Nephron progenitor cell (in vitro differentiated cells): ENCODE results near the gene FTO.
A peak's percentile ranks its signal among the peaks of the same experiment; 100 is the strongest.

ENCODE experiments used
- DNase-seq: peaks from one replicate; pipeline ENCODE4 v3.0.0; 2021
- H3K27ac Mint-ChIP-seq: 2 replicates; pipeline ENCODE4 v1.8.0; 2021; ENCODE audit warnings: mild to moderate bottlenecking, moderate library complexity, mixed read lengths
- H3K27me3 Mint-ChIP-seq: 2 replicates; pipeline ENCODE4 v1.8.0; 2021; ENCODE audit warnings: mild to moderate bottlenecking, low read depth, mixed read lengths; ENCODE audit not compliant: poor library complexity
- H3K36me3 Mint-ChIP-seq: 2 replicates; pipeline ENCODE4 v1.8.0; 2021; ENCODE audit warnings: low read depth, mixed read lengths
- H3K4me1 Mint-ChIP-seq: 2 replicates; pipeline ENCODE4 v1.8.0; 2021; ENCODE audit warnings: mixed read lengths
- H3K4me3 Mint-ChIP-seq: 2 replicates; pipeline ENCODE4 v1.8.0; 2021; ENCODE audit warnings: mild to moderate bottlenecking, moderate library complexity, mixed read lengths
- H3K9me3 Mint-ChIP-seq: 2 replicates; pipeline ENCODE4 v1.8.0; 2021; ENCODE audit warnings: mild to moderate bottlenecking, moderate library complexity, mixed read lengths
- TF ChIP-seq, protein P1 (sequence below): fragments of 200-600 bp; sonication (generic); IDR thresholded peaks from 2 replicates; pipeline ENCODE4 v1.5.0; 2021; ENCODE audit warnings: antibody characterized with exemption

FTO gene

GRCh38 chr16:54191592-54191991, 487.6 kb downstream of the FTO start:
- Mint-ChIP-seq H3K36me3 (no peaks in the 10 kb centered on the region), H3K27me3 (peaks cover 49% of the 10 kb centered on the region), H3K4me1 (peaks cover 26% of the 10 kb centered on the region), H3K9me3 (peaks cover 3% of the 10 kb centered on the region), H3K27ac (no peak overlapping the region), H3K4me3 (no peak overlapping the region)
- TF ChIP-seq, protein P1, sequence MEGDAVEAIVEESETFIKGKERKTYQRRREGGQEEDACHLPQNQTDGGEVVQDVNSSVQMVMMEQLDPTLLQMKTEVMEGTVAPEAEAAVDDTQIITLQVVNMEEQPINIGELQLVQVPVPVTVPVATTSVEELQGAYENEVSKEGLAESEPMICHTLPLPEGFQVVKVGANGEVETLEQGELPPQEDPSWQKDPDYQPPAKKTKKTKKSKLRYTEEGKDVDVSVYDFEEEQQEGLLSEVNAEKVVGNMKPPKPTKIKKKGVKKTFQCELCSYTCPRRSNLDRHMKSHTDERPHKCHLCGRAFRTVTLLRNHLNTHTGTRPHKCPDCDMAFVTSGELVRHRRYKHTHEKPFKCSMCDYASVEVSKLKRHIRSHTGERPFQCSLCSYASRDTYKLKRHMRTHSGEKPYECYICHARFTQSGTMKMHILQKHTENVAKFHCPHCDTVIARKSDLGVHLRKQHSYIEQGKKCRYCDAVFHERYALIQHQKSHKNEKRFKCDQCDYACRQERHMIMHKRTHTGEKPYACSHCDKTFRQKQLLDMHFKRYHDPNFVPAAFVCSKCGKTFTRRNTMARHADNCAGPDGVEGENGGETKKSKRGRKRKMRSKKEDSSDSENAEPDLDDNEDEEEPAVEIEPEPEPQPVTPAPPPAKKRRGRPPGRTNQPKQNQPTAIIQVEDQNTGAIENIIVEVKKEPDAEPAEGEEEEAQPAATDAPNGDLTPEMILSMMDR = no peak
- no peak for DNase-seq

- no peak overlapping the region for H3K4me3 Mint-ChIP-seq
- TF ChIP-seq, protein P1 = no peak
- no peak for DNase-seq
- H3K27me3 Mint-ChIP-seq = peaks cover 36% of the 10 kb centered on the region
- peaks cover 3% of the 10 kb centered on the region for H3K9me3 Mint-ChIP-seq
- H3K27ac Mint-ChIP-seq = no peak overlapping the region
- no peaks in the 10 kb centered on the region for H3K36me3 Mint-ChIP-seq
- peaks cover 27% of the 10 kb centered on the region for H3K4me1 Mint-ChIP-seq
Measured at GRCh38 chr16:54193013-54193664, 489.2 kb downstream of the FTO start.

GRCh38 chr16:54193665-54194333, 489.8 kb downstream of the FTO start:
- peak overlapping the region; percentile 71 for H3K27ac Mint-ChIP-seq
- peaks cover 30% of the 10 kb centered on the region for H3K27me3 Mint-ChIP-seq
- TF ChIP-seq, protein P1 = peak; percentile 94

GRCh38 chr16:54194334-54194743, 490.4 kb downstream of the FTO start:
- TF ChIP-seq, protein P1 = no peak
- H3K4me1 Mint-ChIP-seq = peaks cover 34% of the 10 kb centered on the region
- DNase-seq = peak; percentile 26
- peaks cover 3% of the 10 kb centered on the region for H3K9me3 Mint-ChIP-seq
- no peak overlapping the region for H3K4me3 Mint-ChIP-seq
- no peak overlapping the region for H3K27ac Mint-ChIP-seq
- peaks cover 29% of the 10 kb centered on the region for H3K27me3 Mint-ChIP-seq
- H3K36me3 Mint-ChIP-seq = no peaks in the 10 kb centered on the region

More at GRCh38 chr16:54193665-54194333, 489.8 kb downstream of the FTO start:
- H3K36me3 Mint-ChIP-seq = no peaks in the 10 kb centered on the region
- H3K4me1 Mint-ChIP-seq = peaks cover 29% of the 10 kb centered on the region
- DNase-seq = peak; percentile 81
- peaks cover 3% of the 10 kb centered on the region for H3K9me3 Mint-ChIP-seq
- H3K4me3 Mint-ChIP-seq = peak overlapping the region; percentile 58

DNA sequence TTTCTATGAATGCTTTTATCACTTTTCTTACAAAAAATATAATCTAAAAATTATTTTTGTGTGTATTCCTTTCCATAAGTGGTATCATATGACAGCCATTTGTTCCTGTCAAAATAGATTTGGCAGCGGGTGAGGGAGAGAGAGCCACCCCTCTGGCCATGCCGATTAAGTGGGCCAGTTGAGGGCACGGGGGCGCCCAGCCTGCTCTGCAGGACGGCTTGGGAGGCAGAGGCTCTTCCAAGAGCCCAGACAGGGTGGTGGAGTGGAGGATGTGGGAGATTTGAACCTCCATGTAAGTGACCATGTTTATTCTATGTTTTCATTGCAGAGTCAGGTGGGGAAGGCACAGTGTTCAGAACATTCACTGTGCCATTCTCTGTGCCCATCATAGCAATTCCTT, 493.8 kb downstream of the FTO start:
- Mint-ChIP-seq H3K27ac (no peak overlapping the region), H3K4me3 (no peak overlapping the region), H3K27me3 (peaks cover 18% of the 10 kb centered on the region), H3K4me1 (peaks cover 34% of the 10 kb centered on the region), H3K9me3 (no peaks in the 10 kb centered on the region), H3K36me3 (no peaks in the 10 kb centered on the region)
- no peak for DNase-seq
- TF ChIP-seq, protein P1 = no peak
